Spleen (tissue), 11 donors: ENCODE measurements around the gene IKZF5. TPM values are rescaled to one million over a fixed set of nuclear protein-coding genes. Genes with fewer than 3 reads are reported as not detected.

Experiments used
- DNase-seq: peaks from one replicate; pipeline ENCODE4 v3.0.0-alpha.2; 2020
- H3K27ac ChIP-seq, 8 donors: fragments of 200-600 bp; sonication (generic) in 7 of 8; 1 replicate in 4 of 8; 2 replicates in 4 of 8; pipeline versions ENCODE4 v1.5.0 to v1.8.0; 2016 to 2021; ENCODE audit warnings: inconsistent platforms in 4 of 8, mild to moderate bottlenecking in 4 of 8, moderate library complexity in 1 of 8
- H3K27me3 ChIP-seq, 7 donors: fragments of 200-600 bp; sonication (generic) in 6 of 7; replicated peaks in 1 of 7; 1 replicate in 4 of 7; 2 replicates in 3 of 7; pipeline versions ENCODE4 v1.5.0 to v1.8.0; 2016 to 2021; ENCODE audit warnings: inconsistent platforms in 3 of 7, mild to moderate bottlenecking in 1 of 7
- H3K36me3 ChIP-seq, 6 donors: fragments of 200-600 bp; sonication (generic) in 5 of 6; 1 replicate in 4 of 6; 2 replicates in 2 of 6; pipeline versions ENCODE4 v1.5.0 to v1.8.0; 2016 to 2021; ENCODE audit warnings: inconsistent platforms in 2 of 6
- H3K4me1 ChIP-seq, 6 donors: fragments of 200-600 bp; sonication (generic) in 5 of 6; 1 replicate in 3 of 6; 2 replicates in 3 of 6; pipeline versions ENCODE4 v1.5.0 to v1.8.0; 2016 to 2021; ENCODE audit warnings: inconsistent platforms in 3 of 6
- H3K4me3 ChIP-seq, 8 donors: fragments of 200-600 bp; sonication (generic) in 7 of 8; 1 replicate in 4 of 8; 2 replicates in 4 of 8; pipeline versions ENCODE4 v1.5.0 to v1.8.0; 2016 to 2021; ENCODE audit warnings: inconsistent platforms in 4 of 8, mild to moderate bottlenecking in 4 of 8, moderate library complexity in 2 of 8
- H3K9me3 ChIP-seq, 8 donors: fragments of 200-600 bp; sonication (generic) in 7 of 8; 1 replicate in 4 of 8; 2 replicates in 4 of 8; pipeline versions ENCODE4 v1.5.0 to v1.8.0; 2016 to 2021; ENCODE audit warnings: inconsistent platforms in 4 of 8
- CTCF ChIP-seq, 11 experiments: fragments of 200-600 bp in 7 of 11; fragments of 450-650 bp in 4 of 11; sonication (generic) in 4 of 11; IDR thresholded peaks in 8 of 11; conservative IDR thresholded peaks in 3 of 11; 1 replicate in 7 of 11; 2 replicates in 4 of 11; pipeline versions ENCODE4 v1.4.0 to v1.8.0; 2016 to 2021; ENCODE audit warnings: antibody characterized with exemption in 11 of 11, inconsistent platforms in 4 of 11, mild to moderate bottlenecking in 1 of 11
- POLR2A ChIP-seq, 3 donors: fragments of 450-650 bp; IDR thresholded peaks; one replicate each; pipeline ENCODE4 v1.5.1; 2017; ENCODE audit warnings: antibody characterized with exemption in 3 of 3, mild to moderate bottlenecking in 1 of 3
- POLR2AphosphoS5 ChIP-seq, 3 donors: sonication (generic); formaldehyde crosslinking; IDR thresholded peaks; one replicate each; pipeline ENCODE4 v1.5.1; 2017; ENCODE audit warnings: antibody characterized with exemption in 3 of 3
- WGBS, 5 donors: extraction: QIAGEN DNeasy Blood & Tissue Kit in 3 of 5; methylation state at CpG; one replicate each; pipeline versions ENCODE4 v1.1.5 to v1.1.7; 2013 to 2018; 5-methylcytosine and 5-hydroxymethylcytosine counted together
- intact Hi-C: fragments of 100-400 bp; cut with DNase I; formaldehyde crosslinking; loops from one replicate; pipeline ENCODE4 v1.15.0; 2023; ENCODE audit warnings: low total_unique reads
- polyA plus RNA-seq, 3 donors: library from polyadenylated mRNA; stranded (reverse); fragments of 200-250 nt; gene quantifications; one replicate each; pipeline ENCODE4 v1.2.1, GENCODE V29; 2013
- total RNA-seq, 7 donors: library from RNA; depleted of rRNA in 3 of 7; stranded (reverse); fragments of >200 nt in 3 of 7; fragmentation: NEBNext Ultra II Directional in 4 of 7; extraction: Animal tissue kit (Norgen Biotek cat#: 25700) in 4 of 7; gene quantifications; one replicate each; pipeline versions ENCODE4 v1.1.0 to v1.2.1, GENCODE V29; 2016 to 2021
- donor health status: healthy with polysubstance abuse.
- donor health status: DM: no; HTN: no; CAD: no; lungs with moderate emphysema.
- donor health status: DM: no; HTN: no; CAD: no.
- donor health status: Bipolar disorder and iron deficiency.
- donor health status: healthy.
- donor health status: DM: no; HTN: no; CAD: no.
- donor health status: DM: yes; HTN: yes; CAD: no.

IKZF5 gene
- total and polyA plus RNA-seq, 10 donors: 8.9 to 26.7 (median 16.2) TPM

GRCh38 chr10:122953902-122954730 is 54.5 kb downstream of the IKZF5 start, which contains the start of gene C10orf88:
TSS of gene C10orf88 (minus strand) at chr10:122954227. CDS start at chr10:122954178, 49 bp downstream.
- Histone ChIP-seq H3K4me1 (peaks cover 11 to 38% (median 28%) of the 10 kb centered on the region in 6 donors), H3K36me3 (peaks cover 0 to 13% (median 2%) of the 10 kb centered on the region in 6 donors), H3K4me3 (peak within 1 kb of the TSS; percentile 68 to 93 (median 72)), H3K27me3 (no peaks in the 10 kb centered on the region), H3K9me3 (peaks cover 0 to 7% (median 2%) of the 10 kb centered on the region in 8 donors), H3K27ac (peak within 1 kb of the TSS; percentile 48 to 91 (median 82))
- peak; percentile 98 for DNase-seq
- intact Hi-C loops: loop anchor here (10.0 kb wide), 1 partner anchor 201 kb away; the partner anchor contains the start of gene BUB3
- 5 to 27% (median 7%) methylated on average over 10 to 77 of the region's 77 CpGs for WGBS, 5 donors
- TF ChIP-seq POLR2A (IDR thresholded peaks at IDR 0.05) (no peak), CTCF (IDR thresholded peaks at IDR 0.05 in 8 of 11, conservative IDR thresholded peaks at IDR 0.05 in 3 of 11) (peak in 2 of 11 experiments; percentile 16 to 28), POLR2AphosphoS5 (IDR thresholded peaks at IDR 0.05) (peak; percentile 87 to 88 (median 88))

GRCh38 chr10:122949296-122949695 is 59.3 kb downstream of the IKZF5 start:
- peaks cover 11 to 32% (median 24%) of the 10 kb centered on the region in 6 donors for H3K4me1 ChIP-seq
- intact Hi-C loops: no loop called here
- H3K4me3 ChIP-seq: no peak overlapping the region
- H3K36me3 ChIP-seq: peaks cover 0 to 58% (median 28%) of the 10 kb centered on the region in 6 donors
- DNase-seq: no peak
- WGBS, 5 donors: 94 to 99% (median 97%) methylated on average over 3 of the region's 3 CpGs
- H3K27me3 ChIP-seq: no peaks in the 10 kb centered on the region
- TF ChIP-seq CTCF (IDR thresholded peaks at IDR 0.05 in 8 of 11, conservative IDR thresholded peaks at IDR 0.05 in 3 of 11) (no peak), POLR2AphosphoS5 (IDR thresholded peaks at IDR 0.05) (no peak), POLR2A (IDR thresholded peaks at IDR 0.05) (no peak)
- H3K9me3 ChIP-seq: no peaks in the 10 kb centered on the region
- no peak overlapping the region for H3K27ac ChIP-seq

Other genes starting within 250 kb of the IKZF5 start
- 1 to 10 TPM; 1.2 to 2.5 (median 1.8) TPM for gene CUZD1, start 162.9 kb downstream of the IKZF5 start, total RNA-seq
- gene CUZD1, start 162.9 kb downstream of the IKZF5 start, polyA plus RNA-seq: 1 to 10 TPM; 1.1 to 2.4 (median 1.9) TPM
- 1 to 10 TPM; 2.8 to 8.5 (median 6.0) TPM for gene FAM24B, start 129.2 kb downstream of the IKZF5 start, total RNA-seq
- gene FAM24B, start 129.2 kb downstream of the IKZF5 start, polyA plus RNA-seq: 1 to 10 TPM; 5.2 to 8.2 (median 5.4) TPM
- not detected for gene FAM24A, start 98.2 kb downstream of the IKZF5 start, total RNA-seq
- not detected for gene FAM24A, start 98.2 kb downstream of the IKZF5 start, polyA plus RNA-seq
- 10 to 100 TPM in 1 of 7 donors, 1 to 10 TPM in 6; 6.6 to 10.2 (median 8.8) TPM for gene C10orf88, start 54.6 kb downstream of the IKZF5 start, total RNA-seq
- gene C10orf88, start 54.6 kb downstream of the IKZF5 start, polyA plus RNA-seq: 1 to 10 TPM; 4.7 to 6.4 (median 6.3) TPM
- gene PSTK, start 28.4 kb downstream of the IKZF5 start, total RNA-seq: 1 to 10 TPM; 1.2 to 4.9 (median 2.4) TPM
- gene PSTK, start 28.4 kb downstream of the IKZF5 start, polyA plus RNA-seq: 1 to 10 TPM; 3.0 to 3.5 (median 3.3) TPM
- gene ACADSB, start 211 bp upstream of the IKZF5 start, total RNA-seq: 10 to 100 TPM; 11.8 to 23.9 (median 15.5) TPM
- 1 to 10 TPM; 5.1 to 6.3 (median 5.9) TPM for gene ACADSB, start 211 bp upstream of the IKZF5 start, polyA plus RNA-seq
- gene HMX3, start 127.2 kb upstream of the IKZF5 start, total RNA-seq: not detected
- not detected for gene HMX3, start 127.2 kb upstream of the IKZF5 start, polyA plus RNA-seq
- gene HMX2, start 139.3 kb upstream of the IKZF5 start, total RNA-seq: not detected
- under 1 TPM in 1 of 3 donors, not detected in 2; 0.08 TPM for gene HMX2, start 139.3 kb upstream of the IKZF5 start, polyA plus RNA-seq
- gene BUB3, start 145.6 kb upstream of the IKZF5 start, total RNA-seq: 100 to 1,000 TPM in 4 of 7 donors, 10 to 100 TPM in 3; 94.2 to 193 (median 111) TPM
- gene BUB3, start 145.6 kb upstream of the IKZF5 start, polyA plus RNA-seq: 10 to 100 TPM; 33.7 to 65.1 (median 62.2) TPM